GM19035 (cell line): Measurements from ENCODE around the gene FBLN7.

Source experiments
- ATAC-seq: cut with Tn5 transposase; IDR thresholded peaks from one replicate; pipeline ENCODE4 v1.9.1; 2021; ENCODE audit not compliant: unreplicated experiment

FBLN7 gene

GRCh38 chr2:112229348-112229747, 91.2 kb downstream of the FBLN7 start:
- ATAC-seq: no peak

- no peak for ATAC-seq
Measured at GRCh38 chr2:112230371-112230770, 92.2 kb downstream of the FBLN7 start.
